Measurements from ENCODE around the gene ESF1.

The ESF1 gene

GRCh38 chr20:13687815-13688214 lies 96.9 kb downstream of the ESF1 start:
- DNase-seq (ENCODE audit: low read depth in 1 of 2, low spot score in 1 of 2) = no peak
- Histone ChIP-seq H3K4me3 (replicated peaks; ENCODE audit: insufficient read depth, low read length) (no peak overlapping the region), H3K27ac (replicated peaks) (no peak overlapping the region), H3K27me3 (ENCODE audit: insufficient read depth, poor library complexity, severe bottlenecking) (no peaks in the 10 kb centered on the region)
- TF ChIP-seq SPI1 (IDR thresholded peaks at IDR 0.05; ENCODE audit: borderline replicate concordance, low read depth) (no peak), REST (IDR thresholded peaks at IDR 0.05; ENCODE audit: insufficient replicate concordance, low read depth) (no peak), GABPA (IDR thresholded peaks at IDR 0.05; ENCODE audit: low read depth) (no peak), CTCF (IDR thresholded peaks at IDR 0.05; ENCODE audit: insufficient read depth, low read length) (no peak), POLR2AphosphoS5 (IDR thresholded peaks at IDR 0.05; ENCODE audit: low read depth) (no peak)

DNA sequence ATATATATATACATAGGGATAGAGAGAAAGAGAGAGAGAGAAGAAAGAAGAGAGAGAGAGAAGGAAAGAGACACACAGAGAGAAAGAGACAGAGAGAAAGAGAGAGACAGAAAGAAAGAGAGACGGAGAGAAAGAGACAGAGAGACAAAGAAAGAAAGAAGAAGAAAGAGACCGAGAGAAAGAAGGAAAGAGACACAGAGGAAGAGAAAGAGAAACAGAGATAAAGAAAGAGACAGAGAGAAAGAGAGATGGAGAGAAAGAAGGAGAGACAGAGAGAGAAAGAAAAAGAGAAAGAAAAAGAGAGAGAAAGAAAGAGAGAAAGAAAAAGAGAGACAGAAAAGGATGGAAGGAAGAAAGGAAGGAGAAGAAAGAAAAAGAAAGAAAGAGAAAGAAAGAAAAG lies 99.1 kb downstream of the ESF1 start:
- H3K27ac ChIP-seq (replicated peaks) = peak overlapping the region; percentile 63
- TF ChIP-seq SPI1 (IDR thresholded peaks at IDR 0.05; ENCODE audit: borderline replicate concordance, low read depth) (no peak), POLR2AphosphoS5 (IDR thresholded peaks at IDR 0.05; ENCODE audit: low read depth) (no peak), CTCF (IDR thresholded peaks at IDR 0.05; ENCODE audit: insufficient read depth, low read length) (no peak), GABPA (IDR thresholded peaks at IDR 0.05; ENCODE audit: low read depth) (no peak), REST (IDR thresholded peaks at IDR 0.05; ENCODE audit: insufficient replicate concordance, low read depth) (no peak)
- DNase-seq (ENCODE audit: low read depth in 1 of 2, low spot score in 1 of 2) = no peak
- no peak overlapping the region for H3K4me3 ChIP-seq (replicated peaks; ENCODE audit: insufficient read depth, low read length)
- H3K27me3 ChIP-seq (ENCODE audit: insufficient read depth, poor library complexity, severe bottlenecking) = no peaks in the 10 kb centered on the region

DNA sequence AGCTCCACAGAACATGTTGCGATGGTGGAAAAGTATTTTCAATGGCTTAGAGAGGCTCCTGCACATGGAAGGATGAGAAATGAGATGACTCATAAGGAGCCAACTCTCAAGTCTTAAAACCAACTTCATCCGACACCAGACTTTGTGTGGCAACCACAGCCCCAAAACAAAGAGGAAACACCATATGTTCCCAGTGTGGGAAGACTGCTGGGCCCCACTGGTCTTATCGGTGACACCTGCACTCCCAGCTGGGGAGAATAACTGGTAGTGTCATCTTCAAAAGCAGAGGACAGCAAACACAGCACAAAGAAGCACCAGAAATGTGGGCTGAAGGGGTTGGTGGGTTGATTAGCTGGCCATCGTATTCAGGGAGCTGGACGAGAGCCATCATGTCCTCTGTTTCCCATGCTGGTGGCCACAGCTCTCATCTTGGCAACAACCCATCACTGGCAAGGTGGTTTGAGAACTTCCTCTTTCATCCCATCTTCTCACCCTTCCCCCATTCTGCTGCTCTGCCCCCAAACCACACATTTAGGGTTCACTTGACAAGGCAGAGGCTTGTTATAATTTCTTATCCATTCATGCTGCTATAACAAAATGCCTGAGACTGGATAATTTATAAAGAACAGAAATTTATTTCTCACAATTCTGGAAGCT lies 100.0 kb downstream of the ESF1 start:
- peak overlapping the region; percentile 63 for H3K27ac ChIP-seq (replicated peaks)
- H3K27me3 ChIP-seq (ENCODE audit: insufficient read depth, poor library complexity, severe bottlenecking) = no peaks in the 10 kb centered on the region
- peak; percentile 96 for TF ChIP-seq POLR2AphosphoS5 (IDR thresholded peaks at IDR 0.05; ENCODE audit: low read depth)
- no peak for TF ChIP-seq GABPA (IDR thresholded peaks at IDR 0.05; ENCODE audit: low read depth)
- DNase-seq (ENCODE audit: low read depth in 1 of 2, low spot score in 1 of 2) = peak; percentile 28 to 86
- H3K4me3 ChIP-seq (replicated peaks; ENCODE audit: insufficient read depth, low read length) = no peak overlapping the region

GRCh38 chr20:13683833-13684232 lies 100.9 kb downstream of the ESF1 start:
- no peak for TF ChIP-seq POLR2AphosphoS5 (IDR thresholded peaks at IDR 0.05; ENCODE audit: low read depth)
- TF ChIP-seq CTCF (IDR thresholded peaks at IDR 0.05; ENCODE audit: insufficient read depth, low read length) = no peak
- Histone ChIP-seq H3K4me3 (replicated peaks; ENCODE audit: insufficient read depth, low read length) (no peak overlapping the region), H3K27me3 (ENCODE audit: insufficient read depth, poor library complexity, severe bottlenecking) (no peaks in the 10 kb centered on the region), H3K27ac (replicated peaks) (no peak overlapping the region)
- no peak for DNase-seq (ENCODE audit: low read depth in 1 of 2, low spot score in 1 of 2)
